ENCODE results near the gene MICAL2. TPM values are rescaled to one million over a fixed set of nuclear protein-coding genes. Genes with fewer than 3 reads are reported as not detected.

Gene MICAL2
- total and polyA plus RNA-seq, 2 of the 8 experiments (the other 6 are each of a cell fraction or from before 2014, with no cell fraction given) = 1.3 to 4.1 TPM

- TF ChIP-seq CHD7 (IDR thresholded peaks at IDR 0.05; ENCODE audit: insufficient replicate concordance, low read length) (no peak), JUND (IDR thresholded peaks at IDR 0.05; ENCODE audit: low read length) (no peak), TCF12 (IDR thresholded peaks at IDR 0.05; ENCODE audit: low read depth, low read length) (no peak), SAP30 (IDR thresholded peaks at IDR 0.05; ENCODE audit: insufficient read depth, insufficient replicate concordance, low read length) (no peak), HDAC6 (IDR thresholded peaks at IDR 0.05; ENCODE audit: low read depth, low read length) (no peak)
- TF ChIP-seq, protein P1, sequence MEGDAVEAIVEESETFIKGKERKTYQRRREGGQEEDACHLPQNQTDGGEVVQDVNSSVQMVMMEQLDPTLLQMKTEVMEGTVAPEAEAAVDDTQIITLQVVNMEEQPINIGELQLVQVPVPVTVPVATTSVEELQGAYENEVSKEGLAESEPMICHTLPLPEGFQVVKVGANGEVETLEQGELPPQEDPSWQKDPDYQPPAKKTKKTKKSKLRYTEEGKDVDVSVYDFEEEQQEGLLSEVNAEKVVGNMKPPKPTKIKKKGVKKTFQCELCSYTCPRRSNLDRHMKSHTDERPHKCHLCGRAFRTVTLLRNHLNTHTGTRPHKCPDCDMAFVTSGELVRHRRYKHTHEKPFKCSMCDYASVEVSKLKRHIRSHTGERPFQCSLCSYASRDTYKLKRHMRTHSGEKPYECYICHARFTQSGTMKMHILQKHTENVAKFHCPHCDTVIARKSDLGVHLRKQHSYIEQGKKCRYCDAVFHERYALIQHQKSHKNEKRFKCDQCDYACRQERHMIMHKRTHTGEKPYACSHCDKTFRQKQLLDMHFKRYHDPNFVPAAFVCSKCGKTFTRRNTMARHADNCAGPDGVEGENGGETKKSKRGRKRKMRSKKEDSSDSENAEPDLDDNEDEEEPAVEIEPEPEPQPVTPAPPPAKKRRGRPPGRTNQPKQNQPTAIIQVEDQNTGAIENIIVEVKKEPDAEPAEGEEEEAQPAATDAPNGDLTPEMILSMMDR (IDR thresholded peaks at IDR 0.05; ENCODE audit: control extremely low read depth in 1 of 3, insufficient read depth in 1 of 3, low read depth in 1 of 3, low read length in 3 of 3) = no peak
Observed at GRCh38 chr11:12101318-12101717, 9.1 kb upstream of the MICAL2 start (continued).

Measured in H1 (cell line).